ENCODE results near the gene XPO6.

DNA sequence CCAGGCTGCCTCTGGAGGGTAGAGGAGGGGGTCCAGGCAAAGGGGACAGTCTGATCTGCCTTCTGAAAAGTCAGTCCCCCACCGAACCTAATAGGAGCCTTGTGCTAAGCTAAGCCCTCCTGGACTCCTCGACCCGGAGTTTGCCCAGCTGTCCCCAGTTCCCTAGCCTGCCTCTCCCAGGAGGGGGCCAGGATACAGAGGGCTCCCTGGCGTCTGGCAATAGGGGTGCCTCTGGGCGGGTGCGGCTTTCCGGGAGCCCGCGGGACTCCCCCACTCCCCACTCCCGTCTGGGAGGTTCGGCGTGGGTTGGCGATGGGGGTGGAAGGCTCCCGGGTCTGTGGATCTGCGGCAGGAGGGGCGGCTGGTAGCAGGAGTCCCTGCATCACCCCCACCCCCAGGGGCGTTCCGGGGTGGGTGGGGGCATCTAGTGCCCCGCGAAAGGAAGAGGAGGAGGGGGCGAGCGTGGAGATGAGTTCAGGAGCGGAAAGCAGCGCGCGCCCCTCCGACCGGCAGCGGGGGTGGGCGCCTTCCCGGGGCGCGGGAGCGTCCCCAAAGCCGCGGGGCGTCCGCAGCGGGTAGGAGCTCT lies 149.4 kb downstream of the XPO6 start:
- TF ChIP-seq, protein P1, sequence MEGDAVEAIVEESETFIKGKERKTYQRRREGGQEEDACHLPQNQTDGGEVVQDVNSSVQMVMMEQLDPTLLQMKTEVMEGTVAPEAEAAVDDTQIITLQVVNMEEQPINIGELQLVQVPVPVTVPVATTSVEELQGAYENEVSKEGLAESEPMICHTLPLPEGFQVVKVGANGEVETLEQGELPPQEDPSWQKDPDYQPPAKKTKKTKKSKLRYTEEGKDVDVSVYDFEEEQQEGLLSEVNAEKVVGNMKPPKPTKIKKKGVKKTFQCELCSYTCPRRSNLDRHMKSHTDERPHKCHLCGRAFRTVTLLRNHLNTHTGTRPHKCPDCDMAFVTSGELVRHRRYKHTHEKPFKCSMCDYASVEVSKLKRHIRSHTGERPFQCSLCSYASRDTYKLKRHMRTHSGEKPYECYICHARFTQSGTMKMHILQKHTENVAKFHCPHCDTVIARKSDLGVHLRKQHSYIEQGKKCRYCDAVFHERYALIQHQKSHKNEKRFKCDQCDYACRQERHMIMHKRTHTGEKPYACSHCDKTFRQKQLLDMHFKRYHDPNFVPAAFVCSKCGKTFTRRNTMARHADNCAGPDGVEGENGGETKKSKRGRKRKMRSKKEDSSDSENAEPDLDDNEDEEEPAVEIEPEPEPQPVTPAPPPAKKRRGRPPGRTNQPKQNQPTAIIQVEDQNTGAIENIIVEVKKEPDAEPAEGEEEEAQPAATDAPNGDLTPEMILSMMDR (IDR thresholded peaks at IDR 0.05), result no peak
- no peak for TF ChIP-seq ZFX (IDR thresholded peaks at IDR 0.05; ENCODE audit: borderline replicate concordance)

Data from 22Rv1 (cell line).